Measurements from ENCODE around the gene CST1. TPM values are rescaled to one million over a fixed set of nuclear protein-coding genes. Genes with fewer than 3 reads are reported as not detected.
"Not testable (repeated sequence)": the region's sequence is repeated elsewhere in the genome, so short reads cannot be mapped to it uniquely, and the experiment has no call there.

Gene CST1
- total RNA-seq, 3 donors from 2014 or later (not counting 1 experiment from before 2014, with no cell fraction given) = not detected

- Histone ChIP-seq H3K4me3 (ENCODE audit: low read length) (no peak overlapping the region), H3K9me3 (ENCODE audit: control insufficient read depth, insufficient read depth, low read length) (no peaks in the 10 kb centered on the region), H3K36me3 (ENCODE audit: control insufficient read depth, insufficient read depth, low read length) (no peaks in the 10 kb centered on the region), H3K4me1 (ENCODE audit: control insufficient read depth, insufficient read depth, low read length) (no peaks in the 10 kb centered on the region), H3K27ac (ENCODE audit: low read length) (no peak overlapping the region), H3K27me3 (ENCODE audit: control insufficient read depth, insufficient read depth, low read length) (no peaks in the 10 kb centered on the region)
- Mint-ChIP-seq H3K9me3 (no peaks in the 10 kb centered on the region), H3K4me1 (no peaks in the 10 kb centered on the region), H3K27me3 (ENCODE audit: low read depth in 2 of 2) (peaks cover 0 to 2% of the 10 kb centered on the region in 2 donors), H3K4me3 (no peak overlapping the region), H3K27ac (no peak overlapping the region), H3K36me3 (no peaks in the 10 kb centered on the region)
- DNase-seq (no peak), ATAC-seq (no peak)
- TF ChIP-seq CTCF (IDR thresholded peaks at IDR 0.05) = no peak
- WGBS (ENCODE audit: insufficient coverage) = 37% methylated on average over 1 of the region's 1 CpG
- intact Hi-C loops (cut with micrococcal nuclease) = no loop called here
These were observed 28.8 kb downstream of the CST1 start for GRCh38 chr20:23721962-23722361.

- H3K27ac Mint-ChIP-seq; DNase-seq; H3K9me3 ChIP-seq (ENCODE audit: control insufficient read depth, insufficient read depth, low read length); H3K4me1 ChIP-seq (ENCODE audit: control insufficient read depth, insufficient read depth, low read length); H3K36me3 ChIP-seq (ENCODE audit: control insufficient read depth, insufficient read depth, low read length); H3K9me3 Mint-ChIP-seq; H3K27ac ChIP-seq (ENCODE audit: low read length); H3K4me3 ChIP-seq (ENCODE audit: low read length); H3K27me3 Mint-ChIP-seq (ENCODE audit: low read depth in 2 of 2); H3K4me1 Mint-ChIP-seq; intact Hi-C loops (cut with micrococcal nuclease); ATAC-seq; H3K36me3 Mint-ChIP-seq; H3K4me3 Mint-ChIP-seq; H3K27me3 ChIP-seq (ENCODE audit: control insufficient read depth, insufficient read depth, low read length): not testable (repeated sequence)
- WGBS (ENCODE audit: insufficient coverage) = 82% methylated on average over 9 of the region's 9 CpGs
These were observed 31.4 kb downstream of the CST1 start for GRCh38 chr20:23719351-23719750.

- H3K9me3 Mint-ChIP-seq; ATAC-seq; H3K9me3 ChIP-seq (ENCODE audit: control insufficient read depth, insufficient read depth, low read length); intact Hi-C loops (cut with micrococcal nuclease); H3K4me1 ChIP-seq (ENCODE audit: control insufficient read depth, insufficient read depth, low read length); H3K27me3 Mint-ChIP-seq (ENCODE audit: low read depth in 2 of 2); H3K36me3 Mint-ChIP-seq; H3K36me3 ChIP-seq (ENCODE audit: control insufficient read depth, insufficient read depth, low read length); H3K27me3 ChIP-seq (ENCODE audit: control insufficient read depth, insufficient read depth, low read length); H3K27ac Mint-ChIP-seq; DNase-seq; H3K4me1 Mint-ChIP-seq; H3K4me3 Mint-ChIP-seq; H3K27ac ChIP-seq (ENCODE audit: low read length); H3K4me3 ChIP-seq (ENCODE audit: low read length): not testable (repeated sequence)
These were observed 39.0 kb downstream of the CST1 start for GRCh38 chr20:23711778-23712177.

GRCh38 chr20:23710771-23711170, 40.0 kb downstream of the CST1 start:
- Mint-ChIP-seq H3K36me3 (no peaks in the 10 kb centered on the region), H3K4me3 (no peak overlapping the region), H3K9me3 (no peaks in the 10 kb centered on the region), H3K27ac (no peak overlapping the region), H3K4me1 (no peaks in the 10 kb centered on the region), H3K27me3 (ENCODE audit: low read depth in 2 of 2) (peaks cover 4 to 7% of the 10 kb centered on the region in 2 donors)
- no peak overlapping the region for H3K27ac ChIP-seq (ENCODE audit: low read length)
- no peak for DNase-seq
- no peak overlapping the region for H3K4me3 ChIP-seq (ENCODE audit: low read length)
- peak in 1 of 3 donors; percentile 21 for ATAC-seq
- TF ChIP-seq CTCF (IDR thresholded peaks at IDR 0.05) = no peak
- no peaks in the 10 kb centered on the region for H3K27me3 ChIP-seq (ENCODE audit: control insufficient read depth, insufficient read depth, low read length)
- H3K4me1 ChIP-seq (ENCODE audit: control insufficient read depth, insufficient read depth, low read length) = no peaks in the 10 kb centered on the region
- 91% methylated on average over 4 of the region's 4 CpGs for WGBS (ENCODE audit: insufficient coverage)
- no peaks in the 10 kb centered on the region for H3K9me3 ChIP-seq (ENCODE audit: control insufficient read depth, insufficient read depth, low read length)
- intact Hi-C loops (cut with micrococcal nuclease) = no loop called here
- H3K36me3 ChIP-seq (ENCODE audit: control insufficient read depth, insufficient read depth, low read length) = no peaks in the 10 kb centered on the region

- WGBS (ENCODE audit: insufficient coverage) = 100% methylated on average over 1 of the region's 1 CpG
- Mint-ChIP-seq H3K27ac (no peak overlapping the region), H3K9me3 (no peaks in the 10 kb centered on the region), H3K4me1 (no peaks in the 10 kb centered on the region), H3K4me3 (no peak overlapping the region), H3K36me3 (no peaks in the 10 kb centered on the region), H3K27me3 (ENCODE audit: low read depth in 2 of 2) (peaks cover 8 to 22% of the 10 kb centered on the region in 2 donors)
- no peak overlapping the region for H3K4me3 ChIP-seq (ENCODE audit: low read length)
- DNase-seq = no peak
- H3K9me3 ChIP-seq (ENCODE audit: control insufficient read depth, insufficient read depth, low read length) = no peaks in the 10 kb centered on the region
- no peaks in the 10 kb centered on the region for H3K36me3 ChIP-seq (ENCODE audit: control insufficient read depth, insufficient read depth, low read length)
- H3K4me1 ChIP-seq (ENCODE audit: control insufficient read depth, insufficient read depth, low read length) = no peaks in the 10 kb centered on the region
- no peak for TF ChIP-seq CTCF (IDR thresholded peaks at IDR 0.05)
- H3K27ac ChIP-seq (ENCODE audit: low read length) = no peak overlapping the region
- no peaks in the 10 kb centered on the region for H3K27me3 ChIP-seq (ENCODE audit: control insufficient read depth, insufficient read depth, low read length)
- intact Hi-C loops (cut with micrococcal nuclease) = no loop called here
- ATAC-seq = no peak
These were observed 44.8 kb downstream of the CST1 start for GRCh38 chr20:23705895-23706294.
